ENCODE measurements around the gene SOHLH1.

SOHLH1 gene

GRCh38 chr9:135699440-135699839, at the start of gene SOHLH1:
Gene SOHLH1 (minus strand): TSS chr9:135699481. CDS start chr9:135699467, 14 bp downstream.
- no peak for DNase-seq (ENCODE audit: low read depth)

DNA sequence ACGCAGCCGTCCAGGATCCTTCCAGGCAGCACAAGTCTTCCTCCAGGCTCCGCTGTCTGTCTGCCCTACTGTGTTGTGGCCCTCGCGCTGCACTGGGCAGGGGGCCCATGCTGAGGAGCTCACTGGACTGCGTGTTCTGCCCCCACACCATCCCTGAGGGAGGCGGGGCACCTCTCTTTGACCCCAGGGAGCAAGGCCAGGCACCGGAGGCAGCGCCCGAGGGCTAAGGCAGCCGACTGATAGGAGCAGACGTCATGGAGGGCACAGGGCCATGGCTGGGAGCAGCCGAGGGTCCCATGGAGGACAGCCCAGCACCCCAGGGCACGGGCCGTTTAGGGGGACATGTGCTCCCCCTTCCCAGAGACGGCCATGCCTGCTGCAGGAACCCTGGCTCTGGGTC, 49.4 kb upstream of the SOHLH1 start:
- no peak for DNase-seq (ENCODE audit: low read depth)

- DNase-seq (ENCODE audit: low read depth): no peak
Observed at GRCh38 chr9:135747311-135747710, 48.0 kb upstream of the SOHLH1 start.

DNA sequence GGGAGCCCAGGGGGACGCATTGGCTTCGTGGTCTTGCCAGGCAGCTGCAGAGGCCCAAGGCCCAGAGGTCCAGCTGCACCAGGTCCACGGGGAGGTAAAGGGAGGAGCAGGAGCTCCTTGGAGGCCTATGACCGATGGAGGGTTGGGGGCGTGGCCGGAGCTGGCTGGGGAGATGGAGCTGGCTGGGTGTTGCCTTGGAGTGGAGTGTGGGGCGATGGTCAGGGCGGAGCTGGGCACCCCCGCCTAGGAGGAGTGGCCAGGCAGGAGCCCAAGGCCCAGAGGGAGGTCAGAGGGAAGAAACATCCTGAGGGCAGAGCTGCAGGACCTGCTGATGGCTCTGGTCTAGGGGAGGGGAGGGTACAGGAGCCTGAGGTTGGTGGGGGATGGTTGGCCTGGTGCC, 47.3 kb upstream of the SOHLH1 start:
- no peak for DNase-seq (ENCODE audit: low read depth)

- no peak for DNase-seq (ENCODE audit: low read depth)
Observed at GRCh38 chr9:135745686-135746324, 46.5 kb upstream of the SOHLH1 start.

- DNase-seq (ENCODE audit: low read depth): no peak
Observed at GRCh38 chr9:135745189-135745588, 45.9 kb upstream of the SOHLH1 start.

DNA sequence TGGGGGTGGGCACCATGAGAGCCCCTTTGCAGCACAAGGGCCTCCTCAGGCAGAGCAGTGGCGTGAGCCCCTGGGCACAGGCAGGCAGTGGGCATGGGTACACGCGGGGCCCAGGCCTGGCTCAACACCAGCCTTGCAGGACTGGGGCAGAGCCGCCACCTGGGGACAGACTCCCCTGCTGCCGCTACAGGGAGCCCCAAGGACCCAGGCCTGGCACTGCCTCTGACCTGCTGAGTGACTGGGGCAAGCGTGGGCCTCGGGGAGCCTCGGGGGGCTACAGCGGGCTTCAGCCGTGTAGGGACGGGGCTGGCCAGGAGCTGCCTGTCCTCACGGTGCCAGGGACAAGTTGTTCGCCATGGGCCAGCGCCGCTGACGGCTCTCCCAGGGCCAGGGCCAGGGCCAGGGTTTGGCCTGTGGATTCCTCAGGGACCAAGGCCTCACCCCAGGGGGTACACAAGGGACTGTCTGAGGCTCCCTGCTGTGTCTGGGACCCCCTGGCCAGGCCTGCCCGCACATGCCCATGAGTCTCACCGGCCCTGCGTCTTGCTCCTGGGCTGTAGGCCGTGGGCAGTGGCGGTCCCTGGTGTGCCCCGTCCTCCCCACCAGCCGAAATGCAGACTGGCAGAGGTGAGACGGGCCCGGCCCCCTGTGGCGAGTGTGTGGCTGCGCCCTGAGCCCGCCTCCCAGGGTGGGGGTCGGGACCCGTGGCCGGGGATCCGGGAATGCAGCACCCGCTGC, 45.2 kb upstream of the SOHLH1 start:
- no peak for DNase-seq (ENCODE audit: low read depth)

DNA sequence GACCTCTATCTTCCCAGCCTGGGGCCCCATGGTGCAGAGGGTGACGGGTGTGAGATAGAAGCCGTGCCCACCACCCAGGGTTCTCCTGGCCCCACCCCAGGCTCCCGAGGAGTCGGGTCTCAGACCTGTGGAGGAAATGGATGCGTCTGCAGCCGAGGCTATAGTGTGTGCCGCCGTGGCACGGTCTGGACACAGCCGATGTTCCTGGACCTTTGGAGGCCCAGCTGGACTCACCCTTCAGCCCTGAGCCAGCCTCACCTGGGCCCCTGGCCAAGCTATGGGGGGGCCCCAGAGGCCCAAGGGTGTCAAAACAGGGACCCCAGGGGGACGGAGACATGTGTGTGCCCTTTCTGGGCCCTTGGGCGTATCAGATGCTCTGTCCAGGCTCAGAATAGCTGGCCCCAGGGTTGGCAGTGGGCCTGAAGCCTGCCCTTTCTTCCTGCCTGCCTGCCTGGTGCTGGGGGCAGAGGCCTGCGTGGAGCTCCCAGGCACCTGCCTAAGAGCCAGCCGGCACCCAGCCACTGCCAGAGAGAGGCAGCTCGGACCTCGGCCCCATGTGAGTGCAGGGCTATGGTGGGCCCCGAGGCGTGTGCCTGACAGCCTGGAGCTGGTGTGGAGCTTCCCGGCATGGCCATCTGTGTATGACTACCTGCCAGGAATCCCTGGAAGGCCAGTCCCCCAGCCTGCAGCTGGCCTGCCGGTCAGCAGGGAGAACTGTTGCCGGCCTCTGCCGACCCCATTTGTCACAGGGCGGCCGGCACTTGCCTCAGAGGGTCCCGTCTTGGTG, 44.5 kb upstream of the SOHLH1 start:
- no peak for DNase-seq (ENCODE audit: low read depth)

GRCh38 chr9:135743021-135743420, 43.7 kb upstream of the SOHLH1 start:
- no peak for DNase-seq (ENCODE audit: low read depth)

- DNase-seq (ENCODE audit: low read depth): no peak
Observed at GRCh38 chr9:135741276-135742219, 42.3 kb upstream of the SOHLH1 start.

DNA sequence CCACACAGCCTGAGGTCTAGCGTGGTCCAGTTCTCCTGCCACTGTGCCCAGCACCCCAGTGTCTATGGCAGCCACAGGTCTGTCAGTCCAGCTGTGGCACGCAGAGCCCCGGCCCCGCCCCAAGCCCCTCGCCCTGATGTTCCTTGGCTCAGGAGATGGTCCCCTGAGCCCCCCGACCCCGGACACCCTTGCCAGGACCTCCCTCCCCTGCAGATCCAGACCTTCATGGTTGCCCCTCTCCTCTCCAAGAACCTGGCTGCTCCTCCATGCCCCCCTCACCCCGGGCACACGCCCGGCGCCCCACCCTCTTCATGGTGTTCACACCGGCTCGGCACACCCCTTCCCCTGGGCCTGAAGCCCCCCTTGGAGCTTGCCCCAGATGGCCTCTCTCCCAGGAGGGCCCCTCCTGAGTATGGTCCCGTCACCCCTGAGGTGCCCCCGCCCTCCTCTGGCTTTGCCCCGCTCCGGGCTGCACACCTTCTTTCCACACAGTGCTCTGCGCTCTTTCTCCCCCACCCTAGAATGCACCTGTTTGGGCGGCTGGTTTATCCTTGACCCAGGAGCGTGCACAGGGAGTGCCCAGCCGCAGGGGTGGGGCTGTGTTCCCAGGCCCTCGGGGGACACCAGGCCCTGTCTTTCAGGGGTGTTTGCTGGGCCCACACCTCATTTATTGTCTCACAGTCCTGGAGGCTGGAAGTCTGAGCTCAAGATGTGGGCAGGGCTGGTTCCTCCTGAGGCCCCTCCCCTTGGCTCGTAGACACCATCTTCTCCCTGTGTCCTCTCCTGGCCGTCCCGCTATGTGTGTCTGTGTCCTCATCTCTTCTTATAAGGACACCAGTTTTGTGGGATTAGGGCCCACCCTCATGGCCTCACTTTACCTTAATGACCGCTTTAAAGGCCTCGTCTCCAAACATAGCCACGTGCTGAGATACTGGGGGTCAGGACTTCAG, 40.3 kb upstream of the SOHLH1 start:
- DNase-seq (ENCODE audit: low read depth): no peak

GRCh38 chr9:135737840-135738521, 38.7 kb upstream of the SOHLH1 start:
- no peak for DNase-seq (ENCODE audit: low read depth)

- DNase-seq (ENCODE audit: low read depth): no peak
Observed at GRCh38 chr9:135736979-135737839, 37.9 kb upstream of the SOHLH1 start.

- no peak for DNase-seq (ENCODE audit: low read depth)
Observed at GRCh38 chr9:135736272-135736978, 37.1 kb upstream of the SOHLH1 start.

DNA sequence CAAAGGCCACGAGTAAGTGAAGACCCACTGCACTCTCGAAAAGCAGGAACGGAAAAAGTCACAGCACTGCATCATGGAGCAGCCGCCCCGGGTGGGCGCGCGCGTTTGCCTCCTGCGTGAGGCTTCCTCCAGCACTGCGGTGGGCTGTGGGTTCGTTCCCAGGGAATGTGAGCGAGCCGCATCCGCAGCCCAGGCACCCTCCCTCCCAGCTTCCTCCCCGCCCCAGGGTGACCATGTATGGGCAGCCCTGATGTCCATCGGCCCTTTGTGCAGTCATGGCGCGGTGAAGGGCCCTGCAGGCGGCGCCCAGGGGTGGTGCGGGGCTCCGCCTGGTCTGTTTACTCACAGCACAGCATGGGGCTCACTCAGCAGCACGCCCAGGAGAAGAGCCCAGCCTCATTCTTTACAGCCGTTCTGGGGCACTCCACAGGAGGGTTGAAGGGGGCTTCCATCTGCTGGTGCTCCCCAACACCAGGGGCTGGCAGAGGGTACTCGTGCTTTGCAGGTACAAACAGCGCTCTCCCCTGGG, 35.4 kb upstream of the SOHLH1 start:
- no peak for DNase-seq (ENCODE audit: low read depth)

DNA sequence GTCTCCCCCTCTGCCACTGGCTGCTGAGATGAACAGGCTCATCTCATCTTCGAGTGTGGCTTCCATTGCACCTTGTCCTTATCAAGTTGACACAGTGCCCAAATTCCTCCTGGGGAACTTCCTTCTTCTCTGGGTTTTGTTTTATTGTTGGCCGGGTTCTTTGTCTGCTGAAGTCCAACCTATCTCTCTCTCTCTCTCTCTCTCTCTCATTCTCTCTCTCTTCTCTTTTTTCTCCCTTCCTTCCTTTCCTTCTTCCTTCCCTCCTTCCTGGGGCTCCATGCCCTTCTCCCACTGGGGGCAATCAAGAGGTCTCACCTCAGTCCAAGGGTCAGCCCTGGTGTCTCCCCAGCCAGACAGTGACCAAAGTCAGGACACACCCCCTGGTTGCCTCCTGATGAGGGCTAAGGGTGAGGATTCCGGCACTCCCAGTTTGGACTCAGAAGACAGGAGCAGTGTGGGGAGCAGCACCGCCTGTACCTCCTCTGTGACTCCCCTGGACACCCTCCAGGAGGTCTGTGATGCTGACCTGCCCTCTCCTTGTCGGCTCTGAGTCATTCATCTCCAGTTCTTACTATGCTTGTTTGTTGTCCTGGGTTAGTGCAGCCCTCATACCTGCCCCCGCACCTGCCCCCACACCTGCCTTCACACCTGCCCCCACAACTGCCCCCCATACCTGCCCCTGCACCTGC, 33.4 kb upstream of the SOHLH1 start:
- DNase-seq (ENCODE audit: low read depth): no peak

- DNase-seq (ENCODE audit: low read depth): no peak
Observed at GRCh38 chr9:135731454-135731853, 32.2 kb upstream of the SOHLH1 start.

- DNase-seq (ENCODE audit: low read depth): no peak
Observed at GRCh38 chr9:135729480-135729879, 30.2 kb upstream of the SOHLH1 start.

Data from fibroblast of the conjunctiva (primary cell).